HepG2 (cell line): ENCODE measurements around the gene MGA.

Experiments used
- NR3C1 ChIP-seq: sonication (generic); formaldehyde crosslinking; IDR thresholded peaks from 2 replicates; pipeline ENCODE4 v1.4.0; 2020; ENCODE audit warnings: missing genetic modification reagents
- TMF1 ChIP-seq: sonication (generic); formaldehyde crosslinking; IDR thresholded peaks from 2 replicates; pipeline ENCODE4 v1.8.1; 2022; ENCODE audit warnings: low read depth, missing genetic modification reagents
- ZNF552 ChIP-seq: sonication (generic); formaldehyde crosslinking; IDR thresholded peaks from 2 replicates; pipeline ENCODE4 v1.9.0; 2022; ENCODE audit warnings: missing genetic modification reagents, mild to moderate bottlenecking, borderline replicate concordance

- TF ChIP-seq ZNF552 (no peak), NR3C1 (CRISPR knock-in tag) (no peak), TMF1 (CRISPR knock-in tag) (no peak)
Observed at GRCh38 chr15:41727143-41727542, 66.9 kb downstream of the MGA start.
